Activated CD8-positive, alpha-beta memory T cell treated with anti-CD3 and anti-CD28 coated beads for 1 hour (primary cell): ENCODE data around the gene SHB.

Experiments
- DNase-seq, 2 donors: peaks; one replicate each; pipeline ENCODE4 v3.0.0-alpha.2; 2020; ENCODE audit warnings: low read depth in 1 of 2; ENCODE audit errors: extremely low read depth in 1 of 2

SHB gene

DNA sequence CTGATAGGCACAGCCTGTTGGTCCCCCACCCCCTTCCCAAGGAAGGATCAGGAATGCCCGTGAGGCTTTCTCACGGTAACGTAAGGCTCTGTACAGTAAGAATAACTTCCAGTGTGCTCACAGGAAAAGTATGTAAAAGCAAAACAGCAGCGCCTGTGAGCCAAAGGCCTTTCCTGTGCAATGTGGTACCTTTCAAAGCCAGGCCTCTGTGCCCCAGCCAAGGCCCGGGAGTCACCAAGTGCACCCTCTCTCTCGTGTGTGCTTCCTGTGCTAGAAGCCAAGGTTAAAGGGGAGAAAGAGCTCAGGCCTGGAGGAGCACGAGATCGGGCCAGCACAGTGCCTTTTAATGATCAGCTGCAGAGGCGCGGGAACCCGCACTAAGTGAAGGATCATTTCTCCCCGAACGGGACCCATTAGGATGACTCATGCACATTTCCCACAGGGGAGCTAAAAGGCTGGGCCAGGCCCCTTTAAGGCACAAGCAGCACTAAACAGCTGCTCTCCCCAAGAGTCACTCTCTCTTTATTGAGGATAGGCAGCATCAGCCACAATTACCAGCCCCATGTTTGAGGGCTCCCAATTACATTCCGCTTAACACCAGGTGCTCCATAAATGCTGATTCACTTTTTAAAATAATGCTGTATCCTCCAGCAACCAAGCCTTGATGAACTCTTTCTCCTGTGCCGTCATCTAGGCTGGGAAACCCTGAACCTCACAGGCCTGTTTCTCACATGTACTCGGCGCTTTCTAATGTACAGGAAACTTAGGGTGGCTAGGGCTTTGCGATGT, 42.8 kb downstream of the SHB start:
- no peak for DNase-seq

DNA sequence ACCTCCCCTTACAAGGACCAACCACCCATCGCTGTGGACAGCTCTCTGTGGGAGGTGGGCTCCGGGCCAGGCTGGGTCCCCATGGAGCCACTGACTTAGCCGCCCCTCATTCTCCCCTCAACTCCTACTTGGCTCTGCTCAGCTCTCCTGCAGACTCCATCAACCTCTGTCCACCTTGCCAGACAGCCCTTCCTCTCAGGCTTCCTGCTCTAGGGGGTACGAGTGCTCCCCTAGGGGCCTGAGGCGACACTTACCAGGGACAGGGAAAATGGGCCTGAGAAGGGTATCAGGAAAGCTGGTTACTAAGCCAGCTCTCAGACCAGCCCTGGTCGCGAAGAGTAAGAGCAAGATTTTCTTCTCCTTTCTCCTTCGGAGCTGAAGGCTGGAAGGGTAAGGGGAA, 43.9 kb downstream of the SHB start:
- no peak for DNase-seq

DNA sequence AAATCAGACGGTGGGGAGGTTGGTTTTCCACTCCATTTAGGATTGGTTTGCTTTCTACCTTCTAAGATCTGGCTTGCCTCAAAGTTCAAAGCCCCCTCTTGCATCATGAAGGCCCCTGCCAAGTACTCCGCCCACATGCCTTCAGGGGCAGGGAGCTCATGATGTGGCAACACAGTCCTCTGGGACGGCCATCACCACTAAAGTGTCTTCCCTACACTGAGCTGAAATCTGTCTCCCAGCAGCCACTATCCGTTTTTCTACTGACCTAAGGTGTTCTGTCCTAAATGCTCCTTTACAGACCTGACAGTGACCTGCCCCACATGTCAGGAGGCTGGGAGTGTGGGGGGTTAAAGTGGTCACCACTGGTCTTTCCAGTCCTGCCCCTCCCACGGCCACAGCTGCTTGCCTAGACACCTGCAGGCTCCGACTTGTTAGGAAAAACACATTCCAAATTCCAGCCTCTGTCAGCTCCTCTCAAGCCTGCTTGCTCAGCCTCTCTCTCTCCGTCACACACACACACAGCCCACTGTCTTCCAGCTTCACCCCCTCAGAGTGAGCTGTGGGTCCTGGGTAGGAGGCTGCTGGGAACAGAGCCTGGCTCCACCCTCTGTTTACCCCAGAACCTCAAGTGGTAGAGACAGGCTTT, 44.9 kb downstream of the SHB start:
- DNase-seq: no peak

DNA sequence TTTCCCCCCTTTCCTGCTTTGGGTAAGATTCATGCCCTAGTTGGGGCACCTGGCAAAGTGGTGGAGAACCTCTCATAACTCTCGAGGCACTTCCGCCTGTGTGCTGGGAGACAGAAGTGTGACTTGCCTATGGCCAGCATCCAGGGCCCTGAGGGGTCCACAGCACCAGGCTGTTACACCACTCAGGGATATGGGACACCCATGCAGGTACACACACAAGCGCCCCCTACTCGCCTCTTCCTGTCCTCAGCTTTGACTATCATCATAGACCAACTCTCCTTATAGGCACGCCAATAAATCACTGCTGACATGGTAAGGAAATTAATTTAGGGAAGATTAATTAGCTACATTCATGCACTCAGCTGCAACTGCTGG, 45.4 kb downstream of the SHB start:
- DNase-seq: no peak

DNA sequence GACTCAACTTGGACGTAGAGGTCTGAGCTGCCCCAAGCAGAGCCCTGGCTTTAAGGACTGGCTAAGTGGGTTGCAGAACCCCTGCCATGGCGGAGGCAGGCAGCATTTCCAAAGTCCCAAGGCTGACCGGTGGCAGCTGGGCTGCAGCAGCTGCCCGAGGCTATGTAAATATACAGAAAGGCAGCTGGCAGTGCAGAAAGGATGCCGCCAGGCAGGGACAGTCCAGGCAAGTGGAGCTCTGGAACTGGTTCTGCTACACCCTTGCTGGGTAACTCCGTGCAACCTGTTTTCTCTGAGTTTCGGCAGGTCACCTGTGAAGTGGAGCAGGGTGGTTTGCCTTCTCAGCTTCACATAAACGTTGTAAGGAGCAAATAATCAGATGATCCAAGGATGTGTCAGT, 46.0 kb downstream of the SHB start:
- DNase-seq: no peak

DNA sequence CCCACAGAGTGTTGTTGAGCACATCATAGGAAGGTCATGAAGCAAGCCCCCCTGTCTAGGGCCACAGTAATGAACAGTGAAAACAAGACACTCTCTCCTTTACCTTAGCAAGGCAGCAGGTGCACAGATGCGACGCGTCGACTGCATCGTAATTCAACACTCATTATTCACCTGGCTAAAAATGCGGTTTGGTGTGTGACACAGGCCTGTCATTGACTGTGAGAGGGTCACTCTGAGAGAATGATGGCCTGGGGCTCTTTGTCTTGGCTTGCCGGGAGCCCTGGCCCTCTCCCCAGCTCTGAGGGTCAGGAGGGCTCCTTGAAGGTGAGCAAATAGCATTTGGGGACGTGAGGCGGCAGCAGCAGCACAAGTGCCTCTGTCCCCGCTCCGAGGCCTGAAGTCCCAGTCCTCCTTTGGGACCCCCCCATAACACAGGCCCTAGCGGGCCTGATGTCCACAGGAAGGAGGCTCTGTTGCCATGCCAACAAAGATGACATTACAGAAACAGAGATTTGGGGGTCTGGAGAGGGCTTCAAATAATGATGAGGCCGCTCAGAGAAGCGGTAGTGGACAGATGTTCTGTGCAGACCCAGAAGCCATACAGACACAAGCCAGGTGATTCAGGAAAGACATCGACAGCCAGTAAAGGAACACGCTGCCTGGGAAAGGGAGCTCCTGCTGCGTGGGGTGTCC, 46.7 kb downstream of the SHB start:
- DNase-seq: no peak

DNA sequence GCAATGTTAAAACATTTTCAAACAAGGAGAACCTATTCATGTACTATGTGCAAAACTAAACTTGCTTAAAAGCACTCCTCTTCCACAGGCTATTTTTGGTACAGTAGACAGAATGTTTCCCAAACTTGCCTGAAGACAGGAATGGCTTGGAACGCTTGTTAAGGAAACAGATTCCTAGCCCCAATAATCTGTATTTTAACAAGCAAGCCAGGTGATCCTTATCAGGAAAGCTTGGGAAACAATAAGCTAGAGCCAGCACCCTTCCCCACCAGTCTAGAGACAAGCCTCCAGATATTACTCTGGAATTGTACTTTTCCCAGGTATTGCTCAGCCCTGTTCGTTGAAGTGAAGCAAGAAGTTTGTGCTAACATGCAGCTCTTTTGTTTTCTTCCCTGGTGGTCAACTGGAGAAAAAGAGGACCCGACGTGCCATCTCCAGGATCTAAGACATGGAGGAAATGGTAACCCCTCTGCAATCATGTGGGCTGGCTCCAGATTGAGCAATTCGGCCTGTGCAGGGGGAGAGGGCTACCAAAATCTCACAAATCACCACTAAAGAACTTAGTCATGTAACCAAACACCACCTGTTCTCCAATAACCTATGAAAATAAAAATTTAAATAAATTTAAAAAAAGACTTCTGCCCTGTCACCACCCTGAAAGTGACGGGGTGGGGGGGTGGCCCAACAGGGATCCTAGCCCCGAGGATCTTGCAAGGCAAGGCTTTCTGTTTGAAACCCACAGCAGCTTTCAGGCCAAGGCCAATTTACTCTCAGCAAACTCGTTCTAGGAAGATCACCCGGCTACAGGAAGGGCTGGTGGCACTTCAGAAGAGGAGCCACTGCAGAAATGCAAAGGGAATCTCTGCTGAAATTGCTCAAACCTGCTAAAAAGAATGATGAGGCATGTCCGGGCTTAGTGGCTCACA, 48.6 kb downstream of the SHB start:
- no peak for DNase-seq

DNA sequence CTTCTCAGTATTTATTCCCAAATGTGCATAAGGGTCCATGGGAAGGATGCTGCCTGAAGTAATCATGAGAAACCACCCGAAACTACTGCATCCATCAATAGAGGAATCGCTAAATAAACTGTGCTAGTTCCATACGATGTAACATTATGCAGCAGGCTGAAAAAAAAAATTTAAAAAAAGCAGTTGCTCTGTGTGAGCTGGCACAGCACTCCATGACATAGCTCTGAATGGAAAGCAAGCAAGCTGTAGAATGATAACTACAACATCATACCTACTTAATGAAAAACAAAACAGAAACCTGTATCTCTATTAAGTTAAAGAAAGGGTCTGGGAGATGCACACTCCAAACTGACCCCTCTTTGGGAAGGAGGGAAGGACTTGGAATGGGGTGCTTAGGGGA, 49.3 kb downstream of the SHB start:
- DNase-seq: no peak

DNA sequence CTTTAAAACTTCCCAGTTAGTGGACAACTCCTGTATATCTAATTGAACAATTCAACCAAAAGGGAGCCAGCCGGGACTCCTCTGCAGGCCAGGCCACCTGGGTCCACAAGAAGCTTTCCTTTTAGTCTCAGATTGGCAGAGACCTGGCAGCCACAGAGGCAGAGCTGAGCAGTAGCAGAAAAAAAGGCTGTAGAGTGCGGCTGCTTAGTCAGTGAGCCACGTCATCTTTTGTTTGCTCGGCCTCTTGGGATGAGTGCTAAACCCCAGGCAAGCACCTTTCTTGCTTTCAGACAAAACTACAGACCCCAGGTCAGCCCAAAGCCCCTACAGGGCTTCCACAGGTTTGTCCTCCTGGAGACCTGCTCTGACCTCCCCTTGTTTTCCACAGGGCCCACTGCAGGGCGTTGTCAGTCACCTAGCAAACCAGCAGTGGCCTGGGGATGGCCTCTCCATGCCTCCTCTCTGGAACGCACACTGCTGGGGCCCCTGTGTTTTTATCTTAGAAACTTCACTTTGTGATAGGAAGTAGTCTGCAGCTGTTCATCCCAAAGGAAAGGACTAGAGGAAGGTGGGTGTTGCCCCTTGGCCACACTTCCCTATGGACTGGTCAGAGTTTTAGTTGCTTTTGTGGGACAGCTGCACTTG, 49.9 kb downstream of the SHB start:
- DNase-seq: no peak

DNA sequence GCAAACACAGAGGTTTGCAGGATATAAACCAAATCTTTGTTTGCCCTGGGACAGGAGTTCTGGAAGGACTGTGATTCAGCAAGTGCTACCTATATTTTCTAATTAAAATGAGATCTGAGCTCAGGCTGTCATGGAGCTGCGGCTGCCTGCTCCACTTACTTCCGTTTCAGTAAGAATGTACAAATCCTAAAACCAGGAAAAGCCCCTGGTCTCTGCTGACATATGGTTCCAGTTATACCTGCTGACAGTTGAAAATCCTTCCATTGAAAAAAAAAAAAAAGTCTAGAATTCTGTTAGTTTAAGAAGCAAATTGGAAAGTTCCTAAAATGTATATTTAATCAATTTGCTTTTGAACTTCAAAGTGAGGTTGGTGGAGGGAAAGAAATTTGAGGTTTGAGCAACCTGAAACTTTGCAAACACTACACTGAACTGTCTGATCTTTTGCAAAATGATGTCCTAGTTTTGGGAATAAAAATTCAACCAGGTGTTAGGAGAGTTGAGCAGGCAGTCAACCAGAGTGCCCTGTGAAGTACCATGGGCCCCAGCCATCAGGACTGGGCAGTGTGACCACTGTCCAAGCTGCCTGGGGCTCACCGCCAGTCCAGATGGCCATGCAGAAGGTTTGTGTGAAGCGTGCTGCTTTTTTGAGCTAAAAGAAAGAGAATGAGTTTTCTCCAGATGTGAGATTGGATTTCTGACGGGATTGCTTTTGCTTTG, 50.6 kb downstream of the SHB start:
- DNase-seq: no peak

DNA sequence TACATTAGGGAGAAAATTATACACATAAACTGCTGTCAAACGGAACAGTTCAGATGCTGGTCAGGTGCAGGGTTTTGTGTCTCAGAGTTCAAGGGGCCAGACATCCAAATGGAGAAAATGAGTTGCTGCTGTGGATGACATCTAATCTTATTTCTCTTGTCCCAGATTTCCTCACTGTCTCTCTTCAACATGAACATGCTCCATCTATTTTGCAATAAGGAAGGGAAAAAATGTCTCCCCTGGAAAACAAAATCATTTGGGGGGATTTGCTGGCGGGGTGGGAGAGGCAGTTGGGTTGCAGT, 51.2 kb downstream of the SHB start:
- DNase-seq: no peak

DNA sequence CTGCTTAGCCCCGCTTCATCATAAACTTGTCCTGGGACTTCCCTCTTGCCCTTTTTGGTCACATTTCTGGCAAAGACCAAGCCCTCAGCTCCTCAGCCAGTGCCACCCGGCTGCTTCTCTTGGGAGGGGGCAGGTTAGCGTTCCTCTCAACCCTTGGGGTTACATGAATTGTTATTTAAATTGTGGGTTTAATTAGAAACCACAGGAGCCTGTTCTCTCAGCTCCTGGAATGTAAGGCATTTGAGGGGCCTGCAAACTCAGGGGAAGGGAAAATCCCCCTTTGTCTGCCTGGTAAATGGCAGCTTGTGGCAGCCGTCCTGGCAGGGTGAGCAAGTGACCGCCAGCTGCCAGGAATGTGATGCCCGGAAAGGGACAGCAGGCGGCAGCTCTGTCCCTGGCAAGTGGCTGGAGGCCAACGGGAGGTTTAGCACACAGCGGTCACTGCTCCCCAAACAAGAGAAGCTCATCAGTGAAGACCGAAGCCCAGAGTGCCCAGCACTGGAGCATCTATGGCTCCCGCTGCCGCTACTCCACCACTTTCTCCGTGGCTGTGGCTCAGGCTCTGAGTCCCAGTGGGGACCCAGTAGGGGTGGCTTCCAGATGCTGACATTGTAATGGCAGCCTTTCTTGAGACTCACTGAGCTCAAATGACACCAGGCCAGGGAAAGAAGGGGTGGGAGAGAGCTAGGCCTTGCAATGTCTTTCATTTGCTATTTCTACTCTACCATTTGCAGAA, 51.7 kb downstream of the SHB start:
- no peak for DNase-seq

DNA sequence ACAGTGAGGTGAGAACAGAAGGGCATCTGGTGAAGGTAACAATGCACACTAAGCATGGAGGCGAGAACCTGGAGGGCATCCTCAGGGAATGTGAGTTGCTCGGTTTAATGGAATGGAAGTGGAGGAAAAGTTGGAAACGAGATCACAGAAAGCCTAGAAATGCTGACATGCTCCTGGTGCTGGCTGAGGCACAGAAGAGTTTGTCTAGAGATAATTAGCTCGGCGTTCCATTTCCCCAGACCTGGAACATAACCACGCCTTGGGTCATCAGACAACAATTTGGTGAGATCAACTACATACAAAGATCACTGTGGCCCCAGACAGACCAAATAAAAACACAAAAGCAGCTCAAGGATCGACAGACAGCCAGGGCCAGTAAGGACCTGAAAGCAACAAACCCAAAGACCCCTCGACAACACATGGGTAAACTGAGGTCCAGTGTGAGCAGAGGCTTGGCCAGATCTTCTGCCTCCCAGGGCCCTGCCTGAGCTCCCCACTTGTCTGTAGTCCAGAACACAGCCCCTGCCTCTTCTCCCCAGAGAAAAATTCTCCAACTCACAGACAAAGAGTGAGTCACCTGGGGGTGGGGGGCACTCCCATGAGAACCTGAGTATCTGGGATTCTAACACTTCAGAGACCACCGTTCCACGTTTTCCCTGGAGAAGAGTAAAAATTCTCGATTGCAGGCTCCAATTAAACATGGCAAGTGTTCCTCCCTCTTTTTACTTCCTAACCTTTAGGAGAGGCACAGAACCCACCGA, 52.5 kb downstream of the SHB start:
- no peak for DNase-seq

DNA sequence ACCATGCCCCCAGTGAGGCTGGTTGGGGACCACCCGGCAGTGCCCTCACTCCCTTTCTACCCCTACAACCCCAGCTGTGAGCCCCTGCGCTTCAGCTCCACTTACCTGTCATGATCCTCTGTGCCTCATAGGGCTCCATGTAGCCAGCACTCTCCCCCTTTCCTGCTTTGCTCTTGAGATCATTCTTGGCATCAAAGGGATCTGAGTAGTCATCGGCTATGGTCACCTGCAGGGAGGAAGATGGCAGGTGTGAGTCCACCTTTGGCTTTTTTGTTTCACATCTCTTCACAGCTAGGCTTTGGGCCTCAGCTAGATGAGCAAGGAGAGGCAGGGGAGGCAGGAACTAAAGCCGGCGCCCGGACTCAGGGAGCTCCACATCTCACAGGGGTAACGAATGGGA, 53.1 kb downstream of the SHB start:
- no peak for DNase-seq

DNA sequence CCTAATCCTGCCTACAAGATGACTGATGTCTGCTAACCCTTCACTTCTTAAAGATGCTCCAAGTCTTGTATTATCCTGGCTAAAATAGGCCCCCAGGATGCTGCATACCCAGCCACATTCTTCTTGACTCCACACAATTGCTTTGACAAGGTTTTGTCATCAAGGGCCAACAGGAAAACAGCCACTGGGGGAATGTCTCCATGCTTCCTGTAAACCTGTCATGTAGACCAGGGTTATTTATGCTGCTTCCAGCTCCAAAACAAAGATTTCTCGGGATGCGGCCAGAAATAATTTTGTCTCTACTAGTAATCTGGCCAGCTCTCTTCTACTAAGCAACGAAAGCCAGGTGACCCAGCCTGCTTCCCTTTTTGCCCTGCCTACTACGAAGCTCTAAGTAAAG, 53.8 kb downstream of the SHB start:
- no peak for DNase-seq

DNA sequence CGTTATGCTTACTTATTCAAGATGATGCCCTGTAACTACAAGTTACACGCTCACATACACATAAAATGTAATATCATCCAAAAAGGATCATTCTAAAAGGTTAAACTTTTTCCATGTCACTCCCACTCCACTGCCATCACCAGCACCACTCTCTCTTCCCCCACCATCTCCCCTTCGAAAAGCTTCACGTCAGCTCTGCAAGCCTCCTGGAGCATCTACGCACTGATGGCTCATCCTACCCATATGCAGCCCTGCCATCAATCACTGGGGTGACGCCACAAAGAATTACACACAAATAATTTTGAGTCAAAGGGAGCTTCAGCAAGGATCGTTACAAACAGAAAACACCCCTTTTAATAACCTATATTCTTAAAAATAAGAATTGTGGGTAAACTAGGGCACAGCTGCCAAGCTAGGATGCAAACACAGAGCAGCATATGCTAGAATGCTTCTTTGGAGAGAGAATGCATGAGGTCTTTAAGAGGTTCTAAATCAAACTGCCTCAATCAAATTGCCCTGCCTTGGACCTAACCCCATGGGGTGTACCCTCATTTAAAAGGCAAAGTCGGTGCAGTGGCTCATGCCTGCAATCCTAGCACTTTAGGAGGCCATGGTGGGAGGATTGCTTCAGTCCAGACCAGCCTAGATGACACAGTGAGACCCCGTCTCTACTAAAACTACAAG, 56.1 kb downstream of the SHB start:
- no peak for DNase-seq

DNA sequence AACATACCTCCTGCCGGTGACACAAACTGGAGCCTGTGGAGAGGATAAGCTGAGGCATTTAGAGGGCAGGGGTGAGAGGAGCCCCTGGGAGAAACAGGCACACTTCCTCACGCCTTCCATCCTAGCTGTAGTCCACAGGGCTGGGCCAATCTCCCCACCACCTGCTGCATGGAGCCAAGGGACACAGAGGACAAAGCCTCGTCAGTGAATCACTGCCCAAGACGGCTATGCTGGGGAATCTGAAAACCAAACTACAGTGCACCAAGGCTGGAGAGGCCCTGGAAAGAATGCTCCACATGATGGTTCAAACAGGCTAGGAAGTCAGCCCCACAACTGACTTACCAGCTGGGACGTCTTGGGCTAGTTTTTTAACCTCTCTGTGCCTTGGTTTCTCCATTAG, 57.0 kb downstream of the SHB start:
- DNase-seq: no peak
